ENCODE results near the gene SEMA5A.

DNA sequence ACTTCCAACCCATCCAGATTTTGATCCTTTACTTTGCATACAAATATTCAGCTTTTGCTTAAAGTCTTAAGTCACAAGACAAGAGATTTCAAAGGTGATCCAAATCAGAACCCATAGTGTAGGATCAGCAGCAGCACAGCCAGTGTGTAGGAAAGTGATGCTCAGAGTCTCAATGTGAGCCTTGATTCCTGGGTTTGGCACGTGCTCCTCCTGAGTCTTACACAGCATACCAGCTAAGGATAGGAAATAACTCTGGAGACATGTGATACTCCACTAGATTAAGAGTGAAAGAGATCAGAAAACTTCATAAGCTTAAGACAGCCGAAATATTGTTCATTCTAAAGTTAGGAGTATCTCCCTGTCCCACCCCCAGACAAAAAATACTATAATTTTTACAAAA is 344.9 kb downstream of the SEMA5A start:
- no peak for TF ChIP-seq CTCF (IDR thresholded peaks at IDR 0.05)
- TF ChIP-seq, protein P1, sequence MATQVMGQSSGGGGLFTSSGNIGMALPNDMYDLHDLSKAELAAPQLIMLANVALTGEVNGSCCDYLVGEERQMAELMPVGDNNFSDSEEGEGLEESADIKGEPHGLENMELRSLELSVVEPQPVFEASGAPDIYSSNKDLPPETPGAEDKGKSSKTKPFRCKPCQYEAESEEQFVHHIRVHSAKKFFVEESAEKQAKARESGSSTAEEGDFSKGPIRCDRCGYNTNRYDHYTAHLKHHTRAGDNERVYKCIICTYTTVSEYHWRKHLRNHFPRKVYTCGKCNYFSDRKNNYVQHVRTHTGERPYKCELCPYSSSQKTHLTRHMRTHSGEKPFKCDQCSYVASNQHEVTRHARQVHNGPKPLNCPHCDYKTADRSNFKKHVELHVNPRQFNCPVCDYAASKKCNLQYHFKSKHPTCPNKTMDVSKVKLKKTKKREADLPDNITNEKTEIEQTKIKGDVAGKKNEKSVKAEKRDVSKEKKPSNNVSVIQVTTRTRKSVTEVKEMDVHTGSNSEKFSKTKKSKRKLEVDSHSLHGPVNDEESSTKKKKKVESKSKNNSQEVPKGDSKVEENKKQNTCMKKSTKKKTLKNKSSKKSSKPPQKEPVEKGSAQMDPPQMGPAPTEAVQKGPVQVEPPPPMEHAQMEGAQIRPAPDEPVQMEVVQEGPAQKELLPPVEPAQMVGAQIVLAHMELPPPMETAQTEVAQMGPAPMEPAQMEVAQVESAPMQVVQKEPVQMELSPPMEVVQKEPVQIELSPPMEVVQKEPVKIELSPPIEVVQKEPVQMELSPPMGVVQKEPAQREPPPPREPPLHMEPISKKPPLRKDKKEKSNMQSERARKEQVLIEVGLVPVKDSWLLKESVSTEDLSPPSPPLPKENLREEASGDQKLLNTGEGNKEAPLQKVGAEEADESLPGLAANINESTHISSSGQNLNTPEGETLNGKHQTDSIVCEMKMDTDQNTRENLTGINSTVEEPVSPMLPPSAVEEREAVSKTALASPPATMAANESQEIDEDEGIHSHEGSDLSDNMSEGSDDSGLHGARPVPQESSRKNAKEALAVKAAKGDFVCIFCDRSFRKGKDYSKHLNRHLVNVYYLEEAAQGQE (IDR thresholded peaks at IDR 0.05; ENCODE audit: insufficient read depth in 1 of 2, low read depth in 2 of 2, low read length in 1 of 2) = no peak
- no peak for TF ChIP-seq POLR2AphosphoS5 (IDR thresholded peaks at IDR 0.05; ENCODE audit: low read depth, low read length)
